ENCODE data around the gene MAP2K6. TPM values are rescaled to one million over a fixed set of nuclear protein-coding genes. Genes with fewer than 3 reads are reported as not detected.

The MAP2K6 gene
- total RNA-seq, 1 donor from 2014 or later, result 10.3 TPM

DNA sequence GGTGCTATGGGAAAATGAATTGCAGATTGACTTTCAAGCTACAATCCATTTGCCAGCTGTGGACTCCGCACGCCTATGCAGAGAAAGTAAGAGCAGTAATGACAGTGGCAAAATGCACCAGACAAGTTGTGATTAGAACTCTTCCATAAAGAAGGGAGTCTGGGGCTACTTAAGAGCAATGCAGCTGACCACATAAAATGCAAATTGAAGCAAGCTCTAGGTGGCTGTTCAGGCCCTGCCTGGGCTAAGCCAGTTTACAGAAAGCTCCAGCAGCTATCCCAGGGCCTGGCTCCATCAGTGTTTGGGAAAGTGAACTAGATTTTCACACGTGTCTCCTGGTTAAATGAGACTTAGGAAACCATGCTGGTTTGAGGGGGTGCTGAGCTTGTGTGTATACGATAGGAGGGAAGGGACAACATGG, 2.2 kb upstream of the MAP2K6 start:
- TF ChIP-seq POLR2A (IDR thresholded peaks at IDR 0.05), result no peak
- TF ChIP-seq, protein P1, sequence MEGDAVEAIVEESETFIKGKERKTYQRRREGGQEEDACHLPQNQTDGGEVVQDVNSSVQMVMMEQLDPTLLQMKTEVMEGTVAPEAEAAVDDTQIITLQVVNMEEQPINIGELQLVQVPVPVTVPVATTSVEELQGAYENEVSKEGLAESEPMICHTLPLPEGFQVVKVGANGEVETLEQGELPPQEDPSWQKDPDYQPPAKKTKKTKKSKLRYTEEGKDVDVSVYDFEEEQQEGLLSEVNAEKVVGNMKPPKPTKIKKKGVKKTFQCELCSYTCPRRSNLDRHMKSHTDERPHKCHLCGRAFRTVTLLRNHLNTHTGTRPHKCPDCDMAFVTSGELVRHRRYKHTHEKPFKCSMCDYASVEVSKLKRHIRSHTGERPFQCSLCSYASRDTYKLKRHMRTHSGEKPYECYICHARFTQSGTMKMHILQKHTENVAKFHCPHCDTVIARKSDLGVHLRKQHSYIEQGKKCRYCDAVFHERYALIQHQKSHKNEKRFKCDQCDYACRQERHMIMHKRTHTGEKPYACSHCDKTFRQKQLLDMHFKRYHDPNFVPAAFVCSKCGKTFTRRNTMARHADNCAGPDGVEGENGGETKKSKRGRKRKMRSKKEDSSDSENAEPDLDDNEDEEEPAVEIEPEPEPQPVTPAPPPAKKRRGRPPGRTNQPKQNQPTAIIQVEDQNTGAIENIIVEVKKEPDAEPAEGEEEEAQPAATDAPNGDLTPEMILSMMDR (IDR thresholded peaks at IDR 0.05), result no peak
- TF ChIP-seq POLR2AphosphoS5 (IDR thresholded peaks at IDR 0.05; ENCODE audit: insufficient read depth in 1 of 2, low read depth in 1 of 2), result no peak

DNA sequence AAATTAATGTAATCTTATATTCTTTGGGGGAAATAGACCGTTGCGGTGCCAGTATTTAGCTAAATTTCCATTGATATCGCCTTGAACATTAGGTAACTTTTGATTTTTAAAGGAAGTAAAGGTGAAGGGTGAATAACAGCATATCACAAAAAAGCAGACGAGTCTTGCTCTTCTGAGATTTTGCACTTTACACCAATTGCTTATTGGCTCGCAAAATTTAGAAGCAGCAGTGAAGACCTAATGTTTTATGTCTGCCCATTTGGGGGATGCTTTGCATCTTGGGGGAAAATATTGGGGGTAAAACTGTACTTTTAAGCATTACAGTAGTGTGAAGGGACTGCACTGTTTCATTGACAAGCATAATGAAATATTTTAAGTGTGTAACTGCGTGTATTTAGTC, 934 bp downstream of the MAP2K6 start:
- intact Hi-C loops (cut with DNase I), result no loop called here
- H3K4me3 ChIP-seq, result peak overlapping the region; percentile 48 to 53
- H3K27ac ChIP-seq, result peak overlapping the region; percentile 17
- no peaks in the 10 kb centered on the region for H3K9me3 ChIP-seq
- no peak for DNase-seq (ENCODE audit: extremely low spot score in 2 of 2)
- H3K36me3 ChIP-seq, result no peaks in the 10 kb centered on the region
- no peak for TF ChIP-seq POLR2AphosphoS5 (IDR thresholded peaks at IDR 0.05; ENCODE audit: insufficient read depth in 1 of 2, low read depth in 1 of 2)
- TF ChIP-seq, protein P1 (IDR thresholded peaks at IDR 0.05), result no peak
- TF ChIP-seq POLR2A (IDR thresholded peaks at IDR 0.05), result no peak
- peaks cover 30% of the 10 kb centered on the region for H3K4me1 ChIP-seq
- H3K27me3 ChIP-seq, result no peaks in the 10 kb centered on the region

More for the DNA sequence above, 2.2 kb upstream of the MAP2K6 start:
- Histone ChIP-seq H3K27ac (no peak overlapping the region), H3K4me3 (no peak overlapping the region), H3K36me3 (no peaks in the 10 kb centered on the region), H3K9me3 (no peaks in the 10 kb centered on the region), H3K4me1 (peaks cover 24% of the 10 kb centered on the region), H3K27me3 (no peaks in the 10 kb centered on the region)
- DNase-seq (ENCODE audit: extremely low spot score in 2 of 2), result no peak
- intact Hi-C loops (cut with DNase I), result no loop called here

DNA sequence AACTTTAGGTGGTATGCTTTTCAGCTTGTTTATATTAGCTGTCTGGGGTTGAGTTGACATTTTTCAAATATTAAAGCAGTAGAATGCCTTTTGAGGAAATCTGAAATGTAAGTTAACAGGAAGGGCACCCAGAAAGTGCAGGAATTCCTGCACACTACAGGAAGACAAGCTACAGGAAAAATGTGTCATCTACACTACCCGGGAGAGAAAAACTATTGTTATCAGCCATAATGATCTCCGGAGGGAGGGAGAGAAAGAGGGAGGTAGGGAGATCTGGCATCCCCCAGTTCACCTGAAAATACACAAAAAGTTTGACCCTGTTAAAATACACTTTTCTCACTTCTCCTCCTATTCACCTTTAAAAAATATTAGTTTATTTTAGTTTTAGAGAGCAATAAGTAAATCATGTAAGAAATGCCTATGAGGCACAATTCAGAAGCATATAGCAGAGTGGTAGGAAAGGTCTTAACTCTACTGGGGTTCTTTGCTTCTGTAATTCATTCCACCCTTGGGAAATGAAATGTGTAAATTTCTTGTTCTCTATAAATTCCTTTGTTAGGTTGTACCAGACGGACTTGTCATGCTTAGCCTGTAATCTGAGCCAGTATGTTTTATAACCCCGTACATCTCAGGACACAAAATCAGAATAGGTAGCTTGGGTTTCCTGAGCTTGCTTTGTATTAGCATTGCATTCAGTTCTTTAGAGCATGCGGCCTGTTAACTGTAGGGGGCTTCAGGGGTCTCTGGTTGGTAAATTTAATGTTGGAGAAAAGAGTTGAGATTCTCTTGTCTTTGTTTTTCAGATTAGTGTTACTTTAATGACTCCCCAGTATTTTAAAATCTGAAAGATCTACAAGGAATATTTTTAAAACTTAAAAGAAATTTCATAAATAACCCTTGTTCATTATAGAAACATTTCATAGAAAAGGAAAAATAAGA, 3.3 kb downstream of the MAP2K6 start:
- TF ChIP-seq POLR2A (IDR thresholded peaks at IDR 0.05), result no peak
- TF ChIP-seq POLR2AphosphoS5 (IDR thresholded peaks at IDR 0.05; ENCODE audit: insufficient read depth in 1 of 2, low read depth in 1 of 2), result no peak
- TF ChIP-seq, protein P1 (IDR thresholded peaks at IDR 0.05), result no peak
- Histone ChIP-seq H3K36me3 (no peaks in the 10 kb centered on the region), H3K27ac (no peak overlapping the region), H3K9me3 (no peaks in the 10 kb centered on the region), H3K4me1 (peaks cover 30% of the 10 kb centered on the region), H3K4me3 (no peak overlapping the region), H3K27me3 (no peaks in the 10 kb centered on the region)
- no peak for DNase-seq (ENCODE audit: extremely low spot score in 2 of 2)
- intact Hi-C loops (cut with DNase I), result no loop called here

DNA sequence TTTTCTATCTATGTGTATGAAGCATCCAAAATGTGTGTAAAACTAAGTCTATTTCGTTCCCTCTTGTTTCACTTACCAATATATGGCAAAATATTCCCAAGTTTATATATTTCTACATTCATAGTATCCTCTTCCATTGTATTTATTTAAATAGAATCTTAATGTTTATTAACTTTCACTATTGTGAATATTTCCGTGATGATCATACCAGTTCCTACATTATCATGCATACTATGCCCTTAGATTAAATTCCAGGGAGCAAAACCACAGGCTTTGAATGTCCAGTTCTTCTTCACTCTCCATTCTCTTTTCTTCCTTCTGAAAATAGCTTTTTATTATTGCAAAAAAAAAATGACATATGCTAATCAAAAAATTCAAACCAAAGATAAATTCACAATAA, 4.0 kb downstream of the MAP2K6 start:
- Histone ChIP-seq H3K4me3 (no peak overlapping the region), H3K4me1 (peaks cover 30% of the 10 kb centered on the region), H3K27me3 (no peaks in the 10 kb centered on the region), H3K27ac (no peak overlapping the region), H3K36me3 (no peaks in the 10 kb centered on the region), H3K9me3 (no peaks in the 10 kb centered on the region)
- DNase-seq (ENCODE audit: extremely low spot score in 2 of 2), result no peak
- intact Hi-C loops (cut with DNase I), result no loop called here
- no peak for TF ChIP-seq POLR2A (IDR thresholded peaks at IDR 0.05)
- no peak for TF ChIP-seq POLR2AphosphoS5 (IDR thresholded peaks at IDR 0.05; ENCODE audit: insufficient read depth in 1 of 2, low read depth in 1 of 2)
- TF ChIP-seq, protein P1 (IDR thresholded peaks at IDR 0.05), result no peak

DNA sequence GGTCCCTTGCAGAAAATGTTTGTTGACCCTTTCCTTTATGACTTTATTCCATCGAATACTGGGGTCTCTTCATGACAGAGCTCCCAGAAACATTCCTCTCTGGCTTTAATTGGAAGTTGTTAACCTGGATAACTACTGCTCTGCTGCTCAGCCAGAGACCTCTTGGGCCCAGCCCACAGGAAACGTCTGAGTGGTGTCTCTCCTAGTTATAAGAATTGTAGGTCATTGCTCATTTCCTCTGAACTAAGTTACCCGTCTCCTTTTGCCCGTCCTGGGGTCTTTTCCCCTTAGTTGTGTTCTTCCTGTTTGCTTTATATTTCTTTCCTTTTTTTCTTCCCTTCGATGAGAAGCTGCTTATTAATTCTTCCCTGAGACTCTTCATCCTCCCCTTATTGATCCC, 9.0 kb downstream of the MAP2K6 start:
- Histone ChIP-seq H3K36me3 (no peaks in the 10 kb centered on the region), H3K9me3 (no peaks in the 10 kb centered on the region), H3K27ac (no peak overlapping the region), H3K4me1 (peaks cover 7% of the 10 kb centered on the region), H3K4me3 (no peak overlapping the region), H3K27me3 (no peaks in the 10 kb centered on the region)
- intact Hi-C loops (cut with DNase I), result no loop called here
- TF ChIP-seq POLR2AphosphoS5 (IDR thresholded peaks at IDR 0.05; ENCODE audit: insufficient read depth in 1 of 2, low read depth in 1 of 2) (no peak), POLR2A (IDR thresholded peaks at IDR 0.05) (no peak)
- TF ChIP-seq, protein P1 (IDR thresholded peaks at IDR 0.05), result no peak
- no peak for DNase-seq (ENCODE audit: extremely low spot score in 2 of 2)
